GM19372 (cell line): Measurements from ENCODE around the gene MCEMP1.
"Not testable (repeated sequence)": the region's sequence is repeated elsewhere in the genome, so short reads cannot be mapped to it uniquely, and the experiment has no call there.

Source experiments
- ATAC-seq: cut with Tn5 transposase; IDR thresholded peaks from one replicate; pipeline ENCODE4 v1.9.1; 2021; ENCODE audit warnings: mild to moderate bottlenecking, low read depth, moderate library complexity; ENCODE audit not compliant: unreplicated experiment

Gene MCEMP1

GRCh38 chr19:7643629-7644549 is 33.0 kb upstream of the MCEMP1 start:
- not testable (repeated sequence) for ATAC-seq

- no peak for ATAC-seq
Measured at GRCh38 chr19:7644550-7644877, 32.4 kb upstream of the MCEMP1 start.

GRCh38 chr19:7645163-7645562 is 31.7 kb upstream of the MCEMP1 start:
- no peak for ATAC-seq

GRCh38 chr19:7645656-7646425 is 31.0 kb upstream of the MCEMP1 start:
- ATAC-seq, result no peak

- no peak for ATAC-seq
Measured at GRCh38 chr19:7646426-7646700, 30.5 kb upstream of the MCEMP1 start.

- no peak for ATAC-seq
Measured at GRCh38 chr19:7647156-7647555, 29.7 kb upstream of the MCEMP1 start.

- no peak for ATAC-seq
Measured at GRCh38 chr19:7648265-7649014, 28.4 kb upstream of the MCEMP1 start.

- ATAC-seq, result no peak
Measured at GRCh38 chr19:7650148-7650547, 26.7 kb upstream of the MCEMP1 start.

- no peak for ATAC-seq
Measured at GRCh38 chr19:7652061-7652641, 24.7 kb upstream of the MCEMP1 start.

- ATAC-seq, result no peak
Measured at GRCh38 chr19:7654401-7654800, 22.5 kb upstream of the MCEMP1 start.

- ATAC-seq, result no peak
Measured at GRCh38 chr19:7655581-7655980, 21.3 kb upstream of the MCEMP1 start.

- no peak for ATAC-seq
Measured at GRCh38 chr19:7657131-7657751, 19.6 kb upstream of the MCEMP1 start.

- no peak for ATAC-seq
Measured at GRCh38 chr19:7658219-7658686, 18.6 kb upstream of the MCEMP1 start.

GRCh38 chr19:7661744-7662538 is 14.9 kb upstream of the MCEMP1 start:
- ATAC-seq, result no peak

GRCh38 chr19:7662657-7663056 is 14.2 kb upstream of the MCEMP1 start:
- ATAC-seq, result no peak

GRCh38 chr19:7663706-7664105 is 13.2 kb upstream of the MCEMP1 start:
- ATAC-seq, result no peak

- ATAC-seq, result no peak
Measured at GRCh38 chr19:7665076-7665475, 11.8 kb upstream of the MCEMP1 start.

- no peak for ATAC-seq
Measured at GRCh38 chr19:7668842-7669241, 8.0 kb upstream of the MCEMP1 start, which contains the start of gene RETN. Gene RETN, plus strand, starts transcription at chr19:7669049. Its CDS starts 278 bp downstream, at chr19:7669327.

- no peak for ATAC-seq
Measured at GRCh38 chr19:7669641-7670040, 7.2 kb upstream of the MCEMP1 start.
